PC-3 (cell line): Measurements from ENCODE around the gene MAP7.

Experiments
- EZH2 ChIP-seq: fragments of 300-600 bp; sonication (generic); IDR thresholded peaks from one replicate; pipeline ENCODE4 v1.6.1; 2017; ENCODE audit warnings: antibody characterized with exemption, mild to moderate bottlenecking, low read length; ENCODE audit not compliant: unreplicated experiment
- EZH2phosphoT487 ChIP-seq: fragments of 300-600 bp; sonication (generic); IDR thresholded peaks from 2 replicates; pipeline ENCODE4 v1.6.1; 2018; ENCODE audit warnings: mild to moderate bottlenecking, antibody characterized with exemption, low read length, borderline replicate concordance
- TF ChIP-seq, protein P1 (sequence below): fragments of 300-600 bp; sonication (generic); conservative IDR thresholded peaks from 2 replicates; pipeline ENCODE4 v1.5.1; 2017; ENCODE audit warnings: antibody characterized with exemption, low read depth, mild to moderate bottlenecking, low read length

- TF ChIP-seq EZH2: no peak
- TF ChIP-seq, protein P1, sequence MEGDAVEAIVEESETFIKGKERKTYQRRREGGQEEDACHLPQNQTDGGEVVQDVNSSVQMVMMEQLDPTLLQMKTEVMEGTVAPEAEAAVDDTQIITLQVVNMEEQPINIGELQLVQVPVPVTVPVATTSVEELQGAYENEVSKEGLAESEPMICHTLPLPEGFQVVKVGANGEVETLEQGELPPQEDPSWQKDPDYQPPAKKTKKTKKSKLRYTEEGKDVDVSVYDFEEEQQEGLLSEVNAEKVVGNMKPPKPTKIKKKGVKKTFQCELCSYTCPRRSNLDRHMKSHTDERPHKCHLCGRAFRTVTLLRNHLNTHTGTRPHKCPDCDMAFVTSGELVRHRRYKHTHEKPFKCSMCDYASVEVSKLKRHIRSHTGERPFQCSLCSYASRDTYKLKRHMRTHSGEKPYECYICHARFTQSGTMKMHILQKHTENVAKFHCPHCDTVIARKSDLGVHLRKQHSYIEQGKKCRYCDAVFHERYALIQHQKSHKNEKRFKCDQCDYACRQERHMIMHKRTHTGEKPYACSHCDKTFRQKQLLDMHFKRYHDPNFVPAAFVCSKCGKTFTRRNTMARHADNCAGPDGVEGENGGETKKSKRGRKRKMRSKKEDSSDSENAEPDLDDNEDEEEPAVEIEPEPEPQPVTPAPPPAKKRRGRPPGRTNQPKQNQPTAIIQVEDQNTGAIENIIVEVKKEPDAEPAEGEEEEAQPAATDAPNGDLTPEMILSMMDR: no peak
- TF ChIP-seq EZH2phosphoT487: no peak
These were observed 20.8 kb upstream of the MAP7 start for GRCh38 chr6:136571065-136571464.
